Fibroblast of lung (primary cell): ENCODE data around the gene TPH2. TPM values are rescaled to one million over a fixed set of nuclear protein-coding genes. Genes with fewer than 3 reads are reported as not detected.

Experiments
- DNase-seq, 2 donors: peaks; one replicate each; pipeline versions ENCODE4 v3.0.0 to v3.0.0-alpha.2; 2010; ENCODE audit warnings: low read depth in 2 of 2
- H2AFZ ChIP-seq: 2 replicates; pipeline ENCODE4 v1.5.1; 2012; ENCODE audit warnings: low read length, control low read depth, inconsistent platforms
- H3K27ac ChIP-seq: 2 replicates; pipeline ENCODE4 v1.5.1; 2011; ENCODE audit warnings: low read length, control low read depth; ENCODE audit not compliant: insufficient read depth
- H3K27me3 ChIP-seq: 2 replicates; pipeline ENCODE4 v1.5.1; 2011; ENCODE audit warnings: mild to moderate bottlenecking, low read length; ENCODE audit not compliant: control insufficient read depth, insufficient read depth
- H3K36me3 ChIP-seq: 2 replicates; pipeline ENCODE4 v1.5.1; 2011; ENCODE audit warnings: low read length; ENCODE audit not compliant: control insufficient read depth, insufficient read depth
- H3K4me1 ChIP-seq: 2 replicates; pipeline ENCODE4 v1.5.1; 2011; ENCODE audit warnings: low read length; ENCODE audit not compliant: control insufficient read depth, insufficient read depth; ENCODE audit errors: extremely low read depth
- H3K4me2 ChIP-seq: 2 replicates; pipeline ENCODE4 v1.5.1; 2011; ENCODE audit warnings: low read length, control low read depth; ENCODE audit not compliant: insufficient read depth; ENCODE audit errors: extremely low read depth
- H3K4me3 ChIP-seq, 4 experiments: fragments of 200-600 bp in 1 of 4; sonication (generic) in 1 of 4; replicated peaks in 1 of 4; 2 replicates each; pipeline ENCODE4 v1.5.1; 2011 to 2016; ENCODE audit warnings: low read length in 4 of 4, low read depth in 3 of 4, mild to moderate bottlenecking in 3 of 4, control low read depth in 2 of 4, inconsistent platforms in 1 of 4, mixed read lengths in 1 of 4; ENCODE audit not compliant: insufficient read depth in 1 of 4; ENCODE audit errors: control extremely low read depth in 1 of 4
- H3K79me2 ChIP-seq: 2 replicates; pipeline ENCODE4 v1.5.1; 2012; ENCODE audit warnings: mild to moderate bottlenecking, low read length, inconsistent platforms; ENCODE audit not compliant: control insufficient read depth, insufficient read depth
- H3K9ac ChIP-seq: 2 replicates; pipeline ENCODE4 v1.5.1; 2011; ENCODE audit warnings: mild to moderate bottlenecking, low read length, control low read depth; ENCODE audit not compliant: insufficient read depth
- H3K9me3 ChIP-seq: 2 replicates; pipeline ENCODE4 v1.5.1; 2012; ENCODE audit warnings: low read depth, low read length; ENCODE audit not compliant: control insufficient read depth, insufficient read depth
- H4K20me1 ChIP-seq: 2 replicates; pipeline ENCODE4 v1.5.1; 2011; ENCODE audit warnings: low read length; ENCODE audit not compliant: control insufficient read depth, insufficient read depth; ENCODE audit errors: extremely low read depth
- CTCF ChIP-seq, 2 donors: IDR thresholded peaks in 1 of 2; conservative IDR thresholded peaks in 1 of 2; 1 replicate in 1 of 2; 2 replicates in 1 of 2; pipeline ENCODE4 v1.5.1; 2011 to 2012; ENCODE audit warnings: low read length in 2 of 2, control low read depth in 1 of 2, inconsistent platforms in 1 of 2, low read depth in 1 of 2, mild to moderate bottlenecking in 1 of 2
- EZH2 ChIP-seq: IDR thresholded peaks from 2 replicates; pipeline ENCODE4 v1.5.1; 2012; ENCODE audit warnings: low read length, control low read depth, mild to moderate bottlenecking; ENCODE audit errors: missing control alignments
- polyA plus RNA-seq, 2 donors: library from polyadenylated mRNA; depleted of rRNA in 1 of 2; stranded (reverse) in 1 of 2; unstranded in 1 of 2; fragments of >200 nt; gene quantifications; 2 replicates each; pipeline ENCODE4 v1.2.1, GENCODE V29; 2011 to 2012; ENCODE audit warnings: missing spikeins in 1 of 2
- total RNA-seq: library from RNA; depleted of rRNA; stranded (reverse); fragments of >200 nt; gene quantifications from 2 replicates; pipeline ENCODE4 v1.2.1, GENCODE V29; 2014

TPH2 gene
- total and polyA plus RNA-seq, 2 donors (not counting 1 experiment from before 2014, with no cell fraction given): 0.03 TPM; not detected in 1

- no peak overlapping the region for H3K9ac ChIP-seq
- TF ChIP-seq EZH2 (no peak), CTCF (conservative IDR thresholded peaks at IDR 0.05 in 1 of 2, IDR thresholded peaks at IDR 0.05 in 1 of 2; ENCODE audit: low read depth in 1 of 2, low read length in 2 of 2) (no peak)
- no peak overlapping the region for H2AFZ ChIP-seq
- H3K79me2 ChIP-seq: no peaks in the 10 kb centered on the region
- no peaks in the 10 kb centered on the region for H3K36me3 ChIP-seq
- no peaks in the 10 kb centered on the region for H4K20me1 ChIP-seq
- H3K27ac ChIP-seq: no peak overlapping the region
- H3K4me3 ChIP-seq: no peak overlapping the region
- no peak for DNase-seq
- H3K4me1 ChIP-seq: peaks cover 2% of the 10 kb centered on the region
- H3K27me3 ChIP-seq: no peaks in the 10 kb centered on the region
- H3K4me2 ChIP-seq: no peak overlapping the region
- no peaks in the 10 kb centered on the region for H3K9me3 ChIP-seq
Observed at GRCh38 chr12:71942259-71942658, 3.6 kb downstream of the TPH2 start.

GRCh38 chr12:71942703-71943102, 4.1 kb downstream of the TPH2 start:
- DNase-seq: no peak
- no peak for TF ChIP-seq CTCF (conservative IDR thresholded peaks at IDR 0.05 in 1 of 2, IDR thresholded peaks at IDR 0.05 in 1 of 2; ENCODE audit: low read depth in 1 of 2, low read length in 2 of 2)
- TF ChIP-seq EZH2: no peak
- H3K9ac ChIP-seq: no peak overlapping the region

GRCh38 chr12:71945121-71945520, 6.5 kb downstream of the TPH2 start:
- H3K27ac ChIP-seq: no peak overlapping the region
- no peak overlapping the region for H2AFZ ChIP-seq
- H3K27me3 ChIP-seq: no peaks in the 10 kb centered on the region
- no peak for DNase-seq
- TF ChIP-seq EZH2 (no peak), CTCF (conservative IDR thresholded peaks at IDR 0.05 in 1 of 2, IDR thresholded peaks at IDR 0.05 in 1 of 2; ENCODE audit: low read depth in 1 of 2, low read length in 2 of 2) (no peak)
- no peaks in the 10 kb centered on the region for H3K9me3 ChIP-seq
- no peak overlapping the region for H3K4me3 ChIP-seq
- H3K4me1 ChIP-seq: no peaks in the 10 kb centered on the region
- no peaks in the 10 kb centered on the region for H3K36me3 ChIP-seq
- H3K9ac ChIP-seq: no peak overlapping the region
- H3K79me2 ChIP-seq: no peaks in the 10 kb centered on the region
- H4K20me1 ChIP-seq: no peaks in the 10 kb centered on the region
- no peak overlapping the region for H3K4me2 ChIP-seq

More at GRCh38 chr12:71942703-71943102, 4.1 kb downstream of the TPH2 start:
- Histone ChIP-seq H3K36me3 (no peaks in the 10 kb centered on the region), H3K27ac (no peak overlapping the region), H4K20me1 (no peaks in the 10 kb centered on the region), H3K4me1 (peaks cover 2% of the 10 kb centered on the region), H3K79me2 (no peaks in the 10 kb centered on the region), H3K4me2 (no peak overlapping the region), H2AFZ (no peak overlapping the region), H3K9me3 (no peaks in the 10 kb centered on the region), H3K4me3 (no peak overlapping the region), H3K27me3 (no peaks in the 10 kb centered on the region)
